ENCODE data around the gene IRF2BP2.

Gene IRF2BP2

DNA sequence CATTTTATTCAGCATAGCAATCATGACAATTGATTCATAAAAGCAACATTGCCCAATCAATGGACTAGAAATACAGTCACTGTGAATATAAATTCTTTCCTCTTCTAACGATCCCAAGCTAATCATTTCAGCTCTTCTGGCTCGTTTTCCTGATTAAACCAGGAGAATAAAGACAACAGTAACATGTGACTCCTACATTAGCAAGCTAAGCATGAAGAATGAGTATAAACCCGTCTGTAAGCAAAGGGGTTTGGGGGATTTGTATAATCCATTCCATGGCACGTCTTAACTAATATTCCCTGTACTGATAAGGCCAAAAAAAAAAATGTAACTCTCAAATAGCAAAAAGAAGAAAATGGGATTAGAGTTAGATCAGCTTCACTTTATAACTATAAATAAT, 21.6 kb downstream of the IRF2BP2 start:
- TF ChIP-seq, protein P1, sequence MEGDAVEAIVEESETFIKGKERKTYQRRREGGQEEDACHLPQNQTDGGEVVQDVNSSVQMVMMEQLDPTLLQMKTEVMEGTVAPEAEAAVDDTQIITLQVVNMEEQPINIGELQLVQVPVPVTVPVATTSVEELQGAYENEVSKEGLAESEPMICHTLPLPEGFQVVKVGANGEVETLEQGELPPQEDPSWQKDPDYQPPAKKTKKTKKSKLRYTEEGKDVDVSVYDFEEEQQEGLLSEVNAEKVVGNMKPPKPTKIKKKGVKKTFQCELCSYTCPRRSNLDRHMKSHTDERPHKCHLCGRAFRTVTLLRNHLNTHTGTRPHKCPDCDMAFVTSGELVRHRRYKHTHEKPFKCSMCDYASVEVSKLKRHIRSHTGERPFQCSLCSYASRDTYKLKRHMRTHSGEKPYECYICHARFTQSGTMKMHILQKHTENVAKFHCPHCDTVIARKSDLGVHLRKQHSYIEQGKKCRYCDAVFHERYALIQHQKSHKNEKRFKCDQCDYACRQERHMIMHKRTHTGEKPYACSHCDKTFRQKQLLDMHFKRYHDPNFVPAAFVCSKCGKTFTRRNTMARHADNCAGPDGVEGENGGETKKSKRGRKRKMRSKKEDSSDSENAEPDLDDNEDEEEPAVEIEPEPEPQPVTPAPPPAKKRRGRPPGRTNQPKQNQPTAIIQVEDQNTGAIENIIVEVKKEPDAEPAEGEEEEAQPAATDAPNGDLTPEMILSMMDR (IDR thresholded peaks at IDR 0.05; ENCODE audit: insufficient read depth, low read depth, low read length, missing control alignments): no peak
- no peak for DNase-seq (ENCODE audit: low read depth)
- H3K4me3 ChIP-seq (ENCODE audit: low read depth, low read length): no peak overlapping the region

DNA sequence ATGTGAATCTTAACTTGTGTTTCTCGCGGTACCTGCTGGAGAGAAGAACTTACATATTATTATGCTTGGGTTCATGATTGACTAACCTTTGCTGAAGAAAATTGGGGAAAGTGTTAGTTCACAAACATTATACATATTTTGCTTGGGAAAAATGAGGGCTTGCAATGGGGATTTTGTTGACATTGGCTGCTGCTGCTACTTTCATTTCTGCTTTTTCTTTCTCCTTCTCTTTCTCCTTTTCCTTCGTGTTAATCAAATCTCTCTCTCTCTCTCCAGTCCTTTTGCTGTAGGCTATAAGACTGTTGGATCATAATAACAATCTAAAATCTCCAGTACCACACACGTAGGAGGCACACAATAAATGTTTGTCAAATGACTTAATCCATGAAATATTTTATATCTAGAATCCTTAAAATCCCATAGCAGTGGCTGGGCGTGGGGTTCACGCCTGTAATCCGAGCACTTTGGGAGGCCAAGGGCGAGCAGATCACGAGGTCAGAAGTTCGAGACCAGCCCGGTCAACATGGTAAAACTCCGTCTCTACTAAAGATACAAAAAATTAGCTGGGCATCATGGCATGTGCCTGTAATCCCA, 23.0 kb downstream of the IRF2BP2 start:
- TF ChIP-seq, protein P1 (IDR thresholded peaks at IDR 0.05; ENCODE audit: insufficient read depth, low read depth, low read length, missing control alignments): no peak
- H3K4me3 ChIP-seq (ENCODE audit: low read depth, low read length): no peak overlapping the region
- DNase-seq (ENCODE audit: low read depth): no peak

DNA sequence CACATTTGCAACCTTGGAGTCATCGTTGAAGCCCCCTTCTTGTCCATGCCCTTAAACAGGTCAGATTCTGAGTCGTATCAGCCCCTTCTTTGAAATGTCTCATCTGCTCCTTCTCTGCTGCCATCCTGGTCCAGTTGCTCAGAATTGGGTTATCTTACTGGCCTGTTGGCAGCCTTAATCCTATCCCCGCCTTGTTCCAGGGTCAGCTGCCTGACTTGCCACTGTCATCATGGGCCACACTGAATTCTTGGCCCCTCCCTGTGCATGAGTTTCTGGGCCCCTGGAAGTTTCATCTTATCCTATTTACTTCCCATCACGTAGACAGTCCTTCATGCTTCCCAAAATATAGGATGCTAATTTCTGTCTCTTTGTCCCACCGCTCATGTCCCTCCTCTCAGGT, 23.7 kb downstream of the IRF2BP2 start:
- TF ChIP-seq, protein P1 (IDR thresholded peaks at IDR 0.05; ENCODE audit: insufficient read depth, low read depth, low read length, missing control alignments): no peak
- H3K4me3 ChIP-seq (ENCODE audit: low read depth, low read length): no peak overlapping the region
- no peak for DNase-seq (ENCODE audit: low read depth)

DNA sequence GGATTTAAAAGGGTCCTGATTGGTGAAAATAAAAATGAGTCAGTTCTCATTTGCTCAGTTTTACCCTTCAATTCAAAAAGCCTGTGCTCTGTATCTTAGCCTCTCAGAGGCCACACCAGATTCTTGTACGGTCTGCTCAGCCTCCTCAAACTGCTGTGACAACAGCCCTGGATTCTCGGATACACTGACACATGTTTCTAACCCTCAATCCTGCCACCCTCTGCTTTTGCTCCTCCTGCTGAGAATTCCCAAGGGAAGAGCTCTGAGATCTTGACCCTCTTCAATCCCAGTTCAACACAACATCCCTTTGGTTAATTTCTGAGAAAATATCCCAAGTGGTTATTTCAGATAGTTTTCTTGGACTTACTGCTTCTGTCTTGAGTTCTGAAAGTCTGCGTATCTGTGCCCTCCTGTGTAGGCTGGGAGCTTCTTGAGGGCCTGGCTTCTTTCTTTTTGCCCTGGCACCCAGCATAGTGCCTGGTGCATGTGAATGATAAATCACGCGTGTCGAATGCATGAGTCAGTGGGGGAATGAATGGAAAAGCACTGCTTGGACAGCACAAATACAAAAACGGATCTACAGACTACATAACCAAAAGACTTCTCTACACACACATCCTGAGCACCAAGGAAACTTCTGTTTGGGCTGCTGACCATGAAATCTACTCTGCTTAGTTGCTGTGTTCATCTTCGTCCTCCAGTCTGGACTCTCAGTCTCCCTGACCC, 24.5 kb downstream of the IRF2BP2 start:
- H3K4me3 ChIP-seq (ENCODE audit: low read depth, low read length): no peak overlapping the region
- TF ChIP-seq, protein P1 (IDR thresholded peaks at IDR 0.05; ENCODE audit: insufficient read depth, low read depth, low read length, missing control alignments): no peak
- no peak for DNase-seq (ENCODE audit: low read depth)

DNA sequence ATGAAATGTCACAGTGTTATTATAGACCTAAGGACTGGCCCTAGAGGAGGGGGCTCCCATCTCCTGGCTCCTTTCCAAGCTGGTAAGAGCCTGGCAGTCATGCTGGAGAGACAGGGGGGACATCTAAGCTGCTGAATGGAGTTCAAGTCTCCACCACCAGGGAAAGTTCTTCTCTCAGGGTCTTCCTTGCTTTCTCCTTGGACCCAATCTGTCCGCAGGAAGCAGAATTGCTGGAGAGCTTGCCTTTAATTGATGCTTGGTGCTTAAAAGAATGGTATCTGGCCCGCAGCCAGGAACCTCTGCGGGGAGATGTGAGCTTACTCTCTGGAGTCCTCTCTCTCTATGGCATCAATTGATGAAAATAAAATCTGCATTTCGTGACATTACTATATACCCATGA, 25.1 kb downstream of the IRF2BP2 start:
- DNase-seq (ENCODE audit: low read depth): no peak
- no peak overlapping the region for H3K4me3 ChIP-seq (ENCODE audit: low read depth, low read length)
- TF ChIP-seq, protein P1 (IDR thresholded peaks at IDR 0.05; ENCODE audit: insufficient read depth, low read depth, low read length, missing control alignments): no peak

DNA sequence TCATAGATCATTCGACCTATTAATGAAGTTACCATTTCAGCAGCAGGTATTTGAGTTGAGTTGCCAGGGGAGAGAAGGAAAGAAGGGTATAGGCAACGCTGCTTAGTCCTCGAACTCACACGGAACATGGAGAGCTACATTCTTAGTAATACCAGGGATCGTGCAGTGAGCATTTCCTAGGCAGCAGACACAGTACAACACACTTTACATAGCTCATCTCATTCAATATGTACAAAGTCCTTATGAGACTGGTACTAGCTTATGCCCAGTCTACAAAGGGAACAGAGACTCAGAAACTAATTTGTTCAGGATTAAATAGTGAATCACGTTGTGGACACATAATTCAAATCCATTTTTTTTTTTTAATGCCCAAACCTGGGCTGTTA, 25.6 kb downstream of the IRF2BP2 start:
- no peak for DNase-seq (ENCODE audit: low read depth)
- no peak overlapping the region for H3K4me3 ChIP-seq (ENCODE audit: low read depth, low read length)
- TF ChIP-seq, protein P1 (IDR thresholded peaks at IDR 0.05; ENCODE audit: insufficient read depth, low read depth, low read length, missing control alignments): no peak
